ENCODE results near the gene CDK7. TPM values are rescaled to one million over a fixed set of nuclear protein-coding genes. Genes with fewer than 3 reads are reported as not detected.

Gene CDK7
- total RNA-seq, 2 donors from 2014 or later, result 9.2 to 23.4 TPM

GRCh38 chr5:69281114-69281513 is 46.4 kb downstream of the CDK7 start:
- Histone ChIP-seq H3K9me3 (no peaks in the 10 kb centered on the region), H3K4me1 (ENCODE audit: control insufficient read depth in 1 of 2, low read depth in 2 of 2) (no peaks in the 10 kb centered on the region), H3K27me3 (replicated peaks; ENCODE audit: insufficient read depth) (no peaks in the 10 kb centered on the region), H3K27ac (no peak overlapping the region), H3K36me3 (peaks cover 29% of the 10 kb centered on the region), H3K4me3 (no peak overlapping the region)
- DNase-seq (ENCODE audit: low spot score) (no peak), ATAC-seq (ENCODE audit: insufficient number of reproducible peaks, low FRiP score, low read depth) (no peak)
- TF ChIP-seq CTCF (IDR thresholded peaks at IDR 0.05), result no peak

GRCh38 chr5:69284203-69284602 is 49.5 kb downstream of the CDK7 start:
- no peak for TF ChIP-seq CTCF (IDR thresholded peaks at IDR 0.05)
- Histone ChIP-seq H3K4me1 (ENCODE audit: control insufficient read depth in 1 of 2, low read depth in 2 of 2) (no peaks in the 10 kb centered on the region), H3K4me3 (no peak overlapping the region), H3K9me3 (no peaks in the 10 kb centered on the region), H3K27me3 (replicated peaks; ENCODE audit: insufficient read depth) (no peaks in the 10 kb centered on the region), H3K36me3 (peaks cover 28% of the 10 kb centered on the region), H3K27ac (no peak overlapping the region)
- ATAC-seq (ENCODE audit: insufficient number of reproducible peaks, low FRiP score, low read depth), result no peak
- DNase-seq (ENCODE audit: low spot score), result no peak

DNA sequence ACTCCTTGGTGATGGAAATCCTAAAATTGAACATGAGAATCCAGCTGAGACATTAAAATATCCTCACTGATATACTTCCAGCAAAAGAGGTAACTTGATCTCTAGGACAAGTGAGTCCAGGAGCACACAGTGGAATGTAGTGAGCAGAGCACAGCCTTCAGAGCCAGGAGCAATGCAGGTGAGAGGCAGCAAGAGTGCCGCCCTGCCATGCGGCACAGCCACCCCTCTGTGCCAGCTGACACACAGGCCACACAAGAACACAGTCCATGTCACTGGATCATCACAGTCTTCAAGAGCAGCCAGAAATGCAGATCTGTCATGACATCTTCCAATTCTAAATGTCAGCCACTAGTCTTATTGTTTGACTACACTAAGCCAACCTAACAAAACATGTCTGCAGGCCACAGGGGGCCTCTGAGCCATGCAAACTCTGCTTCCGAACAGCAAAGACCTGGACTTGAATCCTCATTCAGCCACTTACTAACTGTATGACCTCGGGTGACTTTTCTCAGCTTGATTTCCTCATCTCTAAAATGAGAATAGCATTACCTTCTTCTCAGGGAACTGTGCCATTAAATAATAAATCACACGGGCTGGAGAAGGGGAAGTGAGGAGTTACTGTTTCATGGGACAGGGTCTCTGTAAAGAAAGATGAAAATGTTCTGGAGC is 50.9 kb downstream of the CDK7 start:
- Histone ChIP-seq H3K36me3 (peaks cover 17% of the 10 kb centered on the region), H3K27ac (no peak overlapping the region), H3K9me3 (no peaks in the 10 kb centered on the region), H3K4me1 (ENCODE audit: control insufficient read depth in 1 of 2, low read depth in 2 of 2) (no peaks in the 10 kb centered on the region), H3K27me3 (replicated peaks; ENCODE audit: insufficient read depth) (no peaks in the 10 kb centered on the region), H3K4me3 (no peak overlapping the region)
- no peak for TF ChIP-seq CTCF (IDR thresholded peaks at IDR 0.05)
- DNase-seq (ENCODE audit: low spot score) (no peak), ATAC-seq (ENCODE audit: insufficient number of reproducible peaks, low FRiP score, low read depth) (no peak)

DNA sequence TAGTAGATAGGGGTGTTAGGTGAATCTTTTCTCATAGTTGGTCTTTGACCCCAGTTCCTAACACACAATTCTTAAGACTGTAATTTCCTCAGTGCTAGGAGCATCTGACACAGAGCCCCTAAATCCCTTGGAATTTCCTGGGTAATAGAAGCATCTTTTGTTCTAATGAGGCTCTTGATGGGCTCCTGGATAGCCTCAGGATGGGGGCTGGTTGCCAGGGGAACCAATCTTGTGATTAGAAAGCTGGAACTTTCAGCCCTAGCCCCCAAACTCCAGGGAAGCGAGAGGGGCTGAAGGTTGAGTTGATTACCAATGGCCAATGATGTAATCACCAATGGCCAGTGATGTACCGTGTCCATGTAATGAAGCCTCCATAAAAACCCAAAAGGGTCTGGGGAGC is 53.4 kb downstream of the CDK7 start:
- Histone ChIP-seq H3K4me3 (no peak overlapping the region), H3K36me3 (peaks cover 8% of the 10 kb centered on the region), H3K4me1 (ENCODE audit: control insufficient read depth in 1 of 2, low read depth in 2 of 2) (no peaks in the 10 kb centered on the region), H3K27me3 (replicated peaks; ENCODE audit: insufficient read depth) (no peaks in the 10 kb centered on the region), H3K9me3 (no peaks in the 10 kb centered on the region), H3K27ac (no peak overlapping the region)
- no peak for DNase-seq (ENCODE audit: low spot score)
- ATAC-seq (ENCODE audit: insufficient number of reproducible peaks, low FRiP score, low read depth), result no peak
- no peak for TF ChIP-seq CTCF (IDR thresholded peaks at IDR 0.05)

DNA sequence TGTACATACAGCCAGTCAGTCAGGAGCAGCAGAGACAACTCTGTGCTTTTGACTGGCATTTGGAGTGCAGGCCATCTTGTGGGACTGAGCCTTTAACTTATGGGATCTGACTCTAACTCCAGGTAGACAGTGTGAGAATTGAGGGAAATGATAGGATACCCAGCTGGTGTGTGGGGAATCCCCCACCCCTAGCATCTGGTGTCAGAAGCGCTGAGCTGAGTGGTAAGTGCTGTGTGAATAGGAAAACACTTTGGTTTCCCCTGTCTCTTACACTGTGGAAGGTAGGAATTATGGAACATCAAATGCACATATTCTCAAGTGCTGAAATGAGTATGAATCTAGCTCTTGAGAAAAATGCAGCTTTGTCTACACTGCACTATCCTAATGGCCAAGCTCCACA is 54.0 kb downstream of the CDK7 start:
- Histone ChIP-seq H3K4me1 (ENCODE audit: control insufficient read depth in 1 of 2, low read depth in 2 of 2) (no peaks in the 10 kb centered on the region), H3K27ac (no peak overlapping the region), H3K9me3 (no peaks in the 10 kb centered on the region), H3K36me3 (peaks cover 10% of the 10 kb centered on the region), H3K4me3 (no peak overlapping the region), H3K27me3 (replicated peaks; ENCODE audit: insufficient read depth) (no peaks in the 10 kb centered on the region)
- no peak for TF ChIP-seq CTCF (IDR thresholded peaks at IDR 0.05)
- no peak for DNase-seq (ENCODE audit: low spot score)
- ATAC-seq (ENCODE audit: insufficient number of reproducible peaks, low FRiP score, low read depth), result no peak

Measured in thoracic aorta (tissue), 2 donors.